Hepatocyte (in vitro differentiated cells): Measurements from ENCODE around the gene PRAC1. TPM values are rescaled to one million over a fixed set of nuclear protein-coding genes. Genes with fewer than 3 reads are reported as not detected.

Source experiments
- DNase-seq: peaks from one replicate; pipeline ENCODE4 v3.0.0-alpha.2; 2016; ENCODE audit warnings: low spot score
- H2AFZ ChIP-seq: fragments of 200-600 bp; sonication (generic); 2 replicates; pipeline ENCODE4 v1.6.0; 2016; ENCODE audit warnings: antibody characterized with exemption, mild to moderate bottlenecking
- H3K27ac ChIP-seq: fragments of 200-600 bp; sonication (generic); 2 replicates; pipeline ENCODE4 v1.5.1; 2016; ENCODE audit warnings: mild to moderate bottlenecking
- H3K27me3 ChIP-seq: fragments of 200-600 bp; sonication (generic); 2 replicates; pipeline ENCODE4 v1.6.1; 2016
- H3K36me3 ChIP-seq: fragments of 200-600 bp; sonication (generic); replicated peaks from 2 replicates; pipeline ENCODE4 v1.5.1; 2016; ENCODE audit warnings: low read depth; ENCODE audit not compliant: insufficient read depth
- H3K4me1 ChIP-seq: fragments of 200-600 bp; sonication (generic); 2 replicates; pipeline ENCODE4 v1.5.1; 2016; ENCODE audit warnings: mild to moderate bottlenecking, moderate library complexity; ENCODE audit not compliant: insufficient read depth
- H3K4me2 ChIP-seq: fragments of 200-600 bp; sonication (generic); 2 replicates; pipeline ENCODE4 v1.6.0; 2016
- H3K4me3 ChIP-seq: fragments of 200-600 bp; sonication (generic); 2 replicates; pipeline ENCODE4 v1.5.1; 2016; ENCODE audit warnings: mild to moderate bottlenecking
- H3K79me2 ChIP-seq: fragments of 200-600 bp; sonication (generic); 2 replicates; pipeline ENCODE4 v1.6.0; 2017; ENCODE audit warnings: mild to moderate bottlenecking
- H3K9me2 ChIP-seq: fragments of 200-600 bp; sonication (generic); replicated peaks from 2 replicates; pipeline ENCODE4 v1.6.0; 2017; ENCODE audit warnings: mild to moderate bottlenecking; ENCODE audit not compliant: insufficient read depth
- H3K9me3 ChIP-seq: fragments of 200-600 bp; sonication (generic); 2 replicates; pipeline ENCODE4 v1.5.1; 2016; ENCODE audit warnings: low read depth, mild to moderate bottlenecking
- H4K20me1 ChIP-seq: fragments of 200-600 bp; sonication (generic); 2 replicates; pipeline ENCODE4 v1.6.0; 2016; ENCODE audit warnings: mild to moderate bottlenecking; ENCODE audit not compliant: insufficient read depth, poor library complexity, severe bottlenecking
- CTCF ChIP-seq: fragments of 200-600 bp; sonication (generic); IDR thresholded peaks from 2 replicates; pipeline ENCODE4 v1.5.1; 2016; ENCODE audit warnings: antibody characterized with exemption, mild to moderate bottlenecking; ENCODE audit not compliant: poor library complexity
- EZH2 ChIP-seq: fragments of 200-600 bp; sonication (generic); IDR thresholded peaks from 2 replicates; pipeline ENCODE4 v1.6.1; 2016; ENCODE audit warnings: antibody characterized with exemption, mild to moderate bottlenecking, borderline replicate concordance
- EZH2phosphoT487 ChIP-seq: fragments of 200-600 bp; sonication (generic); IDR thresholded peaks from one replicate; pipeline ENCODE4 v1.6.1; 2018; ENCODE audit warnings: antibody characterized with exemption, mild to moderate bottlenecking, low read depth, moderate library complexity; ENCODE audit not compliant: unreplicated experiment, severe bottlenecking
- WGBS: methylation state at CpG from one replicate; pipeline ENCODE4 v1.1.6; 2016; ENCODE audit warnings: low lambda C conversion rate; ENCODE audit errors: missing lambda C conversion rate; 5-methylcytosine and 5-hydroxymethylcytosine counted together
- polyA plus RNA-seq: library from polyadenylated mRNA; unstranded; fragments of >200 nt; fragmentation: Nextera tagmentation; extraction: Ambion mirVana; gene quantifications from 2 replicates; pipeline ENCODE4 v1.2.1, GENCODE V29; 2016
- total RNA-seq: library from RNA; depleted of rRNA; stranded (reverse); fragments of >200 nt; gene quantifications from 2 replicates; pipeline ENCODE4 v1.2.3, GENCODE V29; 2014

The PRAC1 gene
- total and polyA plus RNA-seq, 2 experiments from 2014 or later, result not detected

- H2AFZ ChIP-seq, result no peak overlapping the region
- no peaks in the 10 kb centered on the region for H4K20me1 ChIP-seq
- TF ChIP-seq CTCF, result no peak
- TF ChIP-seq EZH2phosphoT487, result no peak
- TF ChIP-seq EZH2, result no peak
- no peaks in the 10 kb centered on the region for H3K9me3 ChIP-seq
- 46% methylated on average over 4 of the region's 4 CpGs for WGBS
- H3K79me2 ChIP-seq, result no peaks in the 10 kb centered on the region
- no peak overlapping the region for H3K4me3 ChIP-seq
- no peaks in the 10 kb centered on the region for H3K9me2 ChIP-seq
- no peak overlapping the region for H3K27ac ChIP-seq
- H3K36me3 ChIP-seq, result no peaks in the 10 kb centered on the region
- H3K4me2 ChIP-seq, result no peak overlapping the region
- peaks cover 22% of the 10 kb centered on the region for H3K27me3 ChIP-seq
- DNase-seq, result no peak
- H3K4me1 ChIP-seq, result no peaks in the 10 kb centered on the region
Measured at GRCh38 chr17:48767263-48767774, 45.0 kb upstream of the PRAC1 start.

- H3K27ac ChIP-seq, result no peak overlapping the region
- no peaks in the 10 kb centered on the region for H3K79me2 ChIP-seq
- no peaks in the 10 kb centered on the region for H3K4me1 ChIP-seq
- DNase-seq, result no peak
- no peaks in the 10 kb centered on the region for H4K20me1 ChIP-seq
- no peaks in the 10 kb centered on the region for H3K9me2 ChIP-seq
- H3K36me3 ChIP-seq, result no peaks in the 10 kb centered on the region
- no peak overlapping the region for H3K4me3 ChIP-seq
- no peak for TF ChIP-seq CTCF
- no peak for TF ChIP-seq EZH2
- no peak for TF ChIP-seq EZH2phosphoT487
- WGBS, result 83% methylated on average over 6 of the region's 6 CpGs
- H3K4me2 ChIP-seq, result no peak overlapping the region
- H3K27me3 ChIP-seq, result peaks cover 77% of the 10 kb centered on the region
- H2AFZ ChIP-seq, result no peak overlapping the region
- no peaks in the 10 kb centered on the region for H3K9me3 ChIP-seq
Measured at GRCh38 chr17:48761114-48761513, 38.8 kb upstream of the PRAC1 start.

GRCh38 chr17:48760411-48760810 lies 38.1 kb upstream of the PRAC1 start:
- DNase-seq, result no peak
- Histone ChIP-seq H3K9me3 (no peaks in the 10 kb centered on the region), H3K4me1 (no peaks in the 10 kb centered on the region), H3K36me3 (no peaks in the 10 kb centered on the region), H2AFZ (no peak overlapping the region), H4K20me1 (no peaks in the 10 kb centered on the region), H3K4me2 (no peak overlapping the region), H3K27ac (no peak overlapping the region), H3K9me2 (no peaks in the 10 kb centered on the region), H3K4me3 (no peak overlapping the region), H3K79me2 (no peaks in the 10 kb centered on the region), H3K27me3 (peaks cover 84% of the 10 kb centered on the region)
- TF ChIP-seq CTCF, result no peak
- TF ChIP-seq EZH2, result no peak
- no peak for TF ChIP-seq EZH2phosphoT487
- WGBS, result 57% methylated on average over 4 of the region's 4 CpGs

GRCh38 chr17:48759288-48759687 lies 37.0 kb upstream of the PRAC1 start:
- Histone ChIP-seq H3K4me2 (no peak overlapping the region), H3K9me2 (no peaks in the 10 kb centered on the region), H3K27me3 (peaks cover 90% of the 10 kb centered on the region), H3K79me2 (no peaks in the 10 kb centered on the region), H4K20me1 (no peaks in the 10 kb centered on the region), H3K27ac (no peak overlapping the region), H3K36me3 (no peaks in the 10 kb centered on the region), H3K4me1 (peaks cover 5% of the 10 kb centered on the region), H3K4me3 (no peak overlapping the region), H2AFZ (no peak overlapping the region), H3K9me3 (no peaks in the 10 kb centered on the region)
- no peak for DNase-seq
- TF ChIP-seq EZH2phosphoT487 (no peak), EZH2 (no peak), CTCF (no peak)
